ENCODE measurements around the gene HNF4A. TPM values are rescaled to one million over a fixed set of nuclear protein-coding genes. Genes with fewer than 3 reads are reported as not detected.

HNF4A gene
- total and polyA plus RNA-seq, 2 of the 13 experiments (the other 11 are each of a cell fraction or from before 2014, with no cell fraction given) = 80.9 to 169 TPM

DNA sequence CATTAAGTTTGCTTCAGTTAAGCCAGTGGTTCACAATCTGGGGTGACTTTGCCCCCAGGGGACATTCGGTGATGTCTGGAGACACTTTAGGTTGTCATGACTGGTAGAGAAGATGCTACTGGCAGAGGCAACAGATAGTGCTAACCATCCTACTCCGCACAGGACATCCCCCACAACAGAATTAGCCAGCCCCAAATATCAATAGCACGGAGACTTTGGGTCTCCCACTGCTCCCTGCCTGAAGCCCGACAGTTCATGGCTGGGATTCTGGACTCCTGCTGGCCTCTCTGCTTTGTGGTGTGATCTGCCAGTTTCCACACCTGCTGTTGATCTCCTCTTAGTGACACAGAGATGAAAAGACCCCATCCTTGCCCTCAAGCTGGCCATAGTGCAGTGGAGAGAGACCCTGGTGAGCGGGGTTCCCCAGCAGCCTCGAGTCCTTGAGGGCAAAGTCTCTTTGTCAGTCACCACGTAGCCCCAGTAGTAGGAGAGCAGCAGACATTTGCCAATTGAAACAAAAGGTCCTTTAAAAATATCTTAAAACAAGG is 95.5 kb downstream of the HNF4A start (continued):
- TF ChIP-seq, protein P1, sequence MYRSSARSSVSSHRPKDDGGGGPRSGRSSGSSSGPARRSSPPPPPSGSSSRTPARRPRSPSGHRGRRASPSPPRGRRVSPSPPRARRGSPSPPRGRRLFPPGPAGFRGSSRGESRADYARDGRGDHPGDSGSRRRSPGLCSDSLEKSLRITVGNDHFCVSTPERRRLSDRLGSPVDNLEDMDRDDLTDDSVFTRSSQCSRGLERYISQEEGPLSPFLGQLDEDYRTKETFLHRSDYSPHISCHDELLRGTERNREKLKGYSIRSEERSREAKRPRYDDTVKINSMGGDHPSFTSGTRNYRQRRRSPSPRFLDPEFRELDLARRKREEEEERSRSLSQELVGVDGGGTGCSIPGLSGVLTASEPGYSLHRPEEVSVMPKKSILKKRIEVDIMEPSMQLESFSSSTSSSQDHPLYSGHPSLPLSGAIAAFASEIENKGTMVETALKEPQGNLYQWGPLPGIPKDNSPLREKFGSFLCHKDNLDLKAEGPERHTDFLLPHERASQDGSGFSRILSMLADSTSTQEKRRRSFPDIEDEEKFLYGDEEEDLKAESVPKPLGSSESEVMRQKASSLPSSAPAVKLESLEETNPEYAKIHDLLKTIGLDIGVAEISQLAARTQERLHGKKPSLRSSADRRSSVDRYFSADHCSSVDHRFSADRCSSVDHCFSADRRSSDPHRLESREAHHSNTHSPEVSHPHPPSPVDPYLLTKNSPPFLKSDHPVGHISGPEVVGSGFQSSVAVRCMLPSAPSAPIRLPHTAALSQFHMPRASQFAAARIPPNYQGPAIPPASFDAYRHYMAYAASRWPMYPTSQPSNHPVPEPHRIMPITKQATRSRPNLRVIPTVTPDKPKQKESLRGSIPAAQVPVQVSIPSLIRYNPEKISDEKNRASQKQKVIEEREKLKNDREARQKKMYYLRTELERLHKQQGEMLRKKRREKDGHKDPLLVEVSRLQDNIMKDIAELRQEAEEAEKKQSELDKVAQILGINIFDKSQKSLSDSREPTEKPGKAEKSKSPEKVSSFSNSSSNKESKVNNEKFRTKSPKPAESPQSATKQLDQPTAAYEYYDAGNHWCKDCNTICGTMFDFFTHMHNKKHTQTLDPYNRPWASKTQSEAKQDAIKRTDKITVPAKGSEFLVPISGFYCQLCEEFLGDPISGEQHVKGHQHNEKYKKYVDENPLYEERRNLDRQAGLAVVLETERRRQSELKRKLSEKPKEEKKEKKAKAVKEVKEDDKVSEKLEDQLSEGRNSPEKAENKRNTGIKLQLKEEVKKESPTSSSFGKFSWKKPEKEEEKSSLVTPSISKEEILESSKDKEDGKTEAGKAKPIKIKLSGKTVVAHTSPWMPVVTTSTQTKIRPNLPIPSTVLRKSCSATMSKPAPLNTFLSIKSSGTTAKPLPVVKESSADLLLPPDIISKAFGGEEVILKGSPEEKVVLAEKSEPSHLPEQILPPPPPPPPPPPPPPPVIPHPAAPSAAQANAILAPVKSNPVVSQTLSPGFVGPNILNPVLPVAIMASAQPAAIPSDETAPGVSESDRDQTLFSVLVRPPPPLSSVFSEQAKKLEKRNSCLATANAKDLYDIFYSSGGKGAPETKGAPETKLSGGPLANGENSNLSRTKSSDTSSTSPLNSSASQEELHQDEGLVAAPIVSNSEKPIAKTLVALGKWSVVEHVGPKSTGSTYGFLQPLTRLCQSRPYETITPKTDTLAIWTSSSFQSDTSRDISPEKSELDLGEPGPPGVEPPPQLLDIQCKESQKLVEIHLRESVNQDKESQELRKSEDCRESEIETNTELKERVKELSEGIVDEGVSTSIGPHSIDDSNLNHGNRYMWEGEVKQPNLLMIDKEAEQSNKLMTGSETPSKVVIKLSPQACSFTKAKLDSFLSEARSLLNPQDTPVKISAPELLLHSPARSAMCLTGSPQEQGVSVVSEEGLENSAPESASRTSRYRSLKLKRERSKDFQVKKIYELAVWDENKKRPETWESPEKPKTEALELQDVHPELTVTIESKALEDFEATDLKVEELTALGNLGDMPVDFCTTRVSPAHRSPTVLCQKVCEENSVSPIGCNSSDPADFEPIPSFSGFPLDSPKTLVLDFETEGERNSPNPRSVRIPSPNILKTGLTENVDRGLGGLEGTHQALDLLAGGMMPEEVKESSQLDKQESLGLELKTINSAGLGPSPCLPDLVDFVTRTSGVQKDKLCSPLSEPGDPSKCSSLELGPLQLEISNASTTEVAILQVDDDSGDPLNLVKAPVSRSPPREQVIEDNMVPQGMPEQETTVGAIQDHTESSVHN (CRISPR knock-in tag; IDR thresholded peaks at IDR 0.05) = 0 out of 2 replicates have a peak, but pooled peaks have one; percentile 39
- TF ChIP-seq ZNF629 (CRISPR knock-in tag; conservative IDR thresholded peaks at IDR 0.05) (0 out of 2 replicates have a peak, but pooled peaks have one; percentile 9), ZC3H4 (CRISPR knock-in tag; IDR thresholded peaks at IDR 0.05; ENCODE audit: borderline replicate concordance) (no peak), ARNT2 (CRISPR knock-in tag; IDR thresholded peaks at IDR 0.05; ENCODE audit: low read depth) (no peak), CENPX (CRISPR knock-in tag; IDR thresholded peaks at IDR 0.05) (no peak), ZNF451 (CRISPR knock-in tag; IDR thresholded peaks at IDR 0.05) (no peak), ZMYM2 (CRISPR knock-in tag; IDR thresholded peaks at IDR 0.05) (0 out of 2 replicates have a peak, but pooled peaks have one; percentile 44), MED8 (CRISPR knock-in tag; IDR thresholded peaks at IDR 0.05; ENCODE audit: insufficient replicate concordance) (no peak), SRSF9 (IDR thresholded peaks at IDR 0.05; ENCODE audit: borderline replicate concordance, insufficient read depth, low read depth, low read length, poor library complexity, severe bottlenecking) (no peak), PAF1 (CRISPR knock-in tag; IDR thresholded peaks at IDR 0.05) (no peak), WIZ (CRISPR knock-in tag; IDR thresholded peaks at IDR 0.05) (no peak), ZNF280B (CRISPR knock-in tag; IDR thresholded peaks at IDR 0.05; ENCODE audit: borderline replicate concordance) (0 out of 2 replicates have a peak, but pooled peaks have one; percentile 25)
- TF ChIP-seq, protein P2, sequence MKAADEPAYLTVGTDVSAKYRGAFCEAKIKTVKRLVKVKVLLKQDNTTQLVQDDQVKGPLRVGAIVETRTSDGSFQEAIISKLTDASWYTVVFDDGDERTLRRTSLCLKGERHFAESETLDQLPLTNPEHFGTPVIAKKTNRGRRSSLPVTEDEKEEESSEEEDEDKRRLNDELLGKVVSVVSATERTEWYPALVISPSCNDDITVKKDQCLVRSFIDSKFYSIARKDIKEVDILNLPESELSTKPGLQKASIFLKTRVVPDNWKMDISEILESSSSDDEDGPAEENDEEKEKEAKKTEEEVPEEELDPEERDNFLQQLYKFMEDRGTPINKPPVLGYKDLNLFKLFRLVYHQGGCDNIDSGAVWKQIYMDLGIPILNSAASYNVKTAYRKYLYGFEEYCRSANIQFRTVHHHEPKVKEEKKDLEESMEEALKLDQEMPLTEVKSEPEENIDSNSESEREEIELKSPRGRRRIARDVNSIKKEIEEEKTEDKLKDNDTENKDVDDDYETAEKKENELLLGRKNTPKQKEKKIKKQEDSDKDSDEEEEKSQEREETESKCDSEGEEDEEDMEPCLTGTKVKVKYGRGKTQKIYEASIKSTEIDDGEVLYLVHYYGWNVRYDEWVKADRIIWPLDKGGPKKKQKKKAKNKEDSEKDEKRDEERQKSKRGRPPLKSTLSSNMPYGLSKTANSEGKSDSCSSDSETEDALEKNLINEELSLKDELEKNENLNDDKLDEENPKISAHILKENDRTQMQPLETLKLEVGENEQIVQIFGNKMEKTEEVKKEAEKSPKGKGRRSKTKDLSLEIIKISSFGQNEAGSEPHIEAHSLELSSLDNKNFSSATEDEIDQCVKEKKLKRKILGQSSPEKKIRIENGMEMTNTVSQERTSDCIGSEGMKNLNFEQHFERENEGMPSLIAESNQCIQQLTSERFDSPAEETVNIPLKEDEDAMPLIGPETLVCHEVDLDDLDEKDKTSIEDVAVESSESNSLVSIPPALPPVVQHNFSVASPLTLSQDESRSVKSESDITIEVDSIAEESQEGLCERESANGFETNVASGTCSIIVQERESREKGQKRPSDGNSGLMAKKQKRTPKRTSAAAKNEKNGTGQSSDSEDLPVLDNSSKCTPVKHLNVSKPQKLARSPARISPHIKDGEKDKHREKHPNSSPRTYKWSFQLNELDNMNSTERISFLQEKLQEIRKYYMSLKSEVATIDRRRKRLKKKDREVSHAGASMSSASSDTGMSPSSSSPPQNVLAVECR (CRISPR knock-in tag; IDR thresholded peaks at IDR 0.05; ENCODE audit: borderline replicate concordance) = 0 out of 2 replicates have a peak, but pooled peaks have one; percentile 26
- TF ChIP-seq, protein P3, sequence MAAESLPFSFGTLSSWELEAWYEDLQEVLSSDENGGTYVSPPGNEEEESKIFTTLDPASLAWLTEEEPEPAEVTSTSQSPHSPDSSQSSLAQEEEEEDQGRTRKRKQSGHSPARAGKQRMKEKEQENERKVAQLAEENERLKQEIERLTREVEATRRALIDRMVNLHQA (CRISPR knock-in tag; IDR thresholded peaks at IDR 0.05) = no peak
